NB4 (cell line): Measurements from ENCODE around the gene DENND2D.

Experiments
- DNase-seq: peaks from one replicate; pipeline ENCODE4 v3.0.0; 2010; ENCODE audit warnings: low read depth
- H3K4me3 ChIP-seq: one replicate; pipeline ENCODE4 v1.5.1; 2011; ENCODE audit warnings: mild to moderate bottlenecking, low read depth, low read length, moderate library complexity
- CTCF ChIP-seq: IDR thresholded peaks from one replicate; pipeline ENCODE4 v1.5.1; 2012; ENCODE audit warnings: low read depth, low read length
- MAX ChIP-seq: IDR thresholded peaks from 2 replicates; pipeline ENCODE4 v1.6.1; 2011; ENCODE audit warnings: low read depth, low read length
- MYC ChIP-seq: IDR thresholded peaks from 2 replicates; pipeline ENCODE4 v1.6.1; 2011; ENCODE audit warnings: low read depth, low read length
- POLR2A ChIP-seq: IDR thresholded peaks from 2 replicates; pipeline ENCODE4 v1.6.1; 2011; ENCODE audit warnings: mild to moderate bottlenecking; ENCODE audit not compliant: insufficient read length; ENCODE audit errors: extremely low read depth

The DENND2D gene

GRCh38 chr1:111238056-111238795 is 37.8 kb upstream of the DENND2D start:
- H3K4me3 ChIP-seq: no peak overlapping the region
- DNase-seq: no peak
- TF ChIP-seq POLR2A (no peak), CTCF (no peak), MAX (no peak), MYC (no peak)

- TF ChIP-seq MYC (no peak), MAX (no peak), POLR2A (no peak), CTCF (no peak)
- no peak for DNase-seq
- no peak overlapping the region for H3K4me3 ChIP-seq
Observed at GRCh38 chr1:111236806-111237205, 36.4 kb upstream of the DENND2D start.

GRCh38 chr1:111236379-111236778 is 35.9 kb upstream of the DENND2D start:
- no peak overlapping the region for H3K4me3 ChIP-seq
- TF ChIP-seq POLR2A (no peak), MYC (no peak), MAX (no peak), CTCF (no peak)
- DNase-seq: no peak

GRCh38 chr1:111234866-111235265 is 34.4 kb upstream of the DENND2D start:
- TF ChIP-seq MYC (no peak), CTCF (no peak), MAX (no peak), POLR2A (no peak)
- H3K4me3 ChIP-seq: no peak overlapping the region
- no peak for DNase-seq

- no peak overlapping the region for H3K4me3 ChIP-seq
- no peak for TF ChIP-seq MAX
- no peak for TF ChIP-seq POLR2A
- TF ChIP-seq CTCF: no peak
- TF ChIP-seq MYC: no peak
- no peak for DNase-seq
Observed at GRCh38 chr1:111234258-111234657, 33.8 kb upstream of the DENND2D start.

GRCh38 chr1:111232134-111232533 is 31.7 kb upstream of the DENND2D start:
- no peak overlapping the region for H3K4me3 ChIP-seq
- DNase-seq: no peak
- no peak for TF ChIP-seq MAX
- TF ChIP-seq CTCF: no peak
- no peak for TF ChIP-seq POLR2A
- no peak for TF ChIP-seq MYC
